WTC11 (cell line): ENCODE data around the gene TRIOBP.

ENCODE experiments used
- CTCF ChIP-seq: fragments of 200-600 bp; IDR thresholded peaks from 2 replicates; pipeline ENCODE4 v1.8.0; 2022; ENCODE audit warnings: antibody characterized with exemption
- FOXP4 ChIP-seq: sonication (generic); formaldehyde crosslinking; IDR thresholded peaks from 2 replicates; pipeline ENCODE4 v1.8.0; 2022; ENCODE audit warnings: mild to moderate bottlenecking, missing genetic modification reagents
- OVOL2 ChIP-seq: fragments of 250-450 bp; sonication (Bioruptor Pico); IDR thresholded peaks from 2 replicates; pipeline ENCODE4 v1.9.0; 2021; ENCODE audit warnings: mild to moderate bottlenecking, borderline replicate concordance

GRCh38 chr22:37728620-37729019 lies 31.8 kb downstream of the TRIOBP start:
- no peak for TF ChIP-seq OVOL2 (CRISPR knock-in tag)
- TF ChIP-seq FOXP4 (CRISPR knock-in tag): no peak
- no peak for TF ChIP-seq CTCF
